ENCODE data around the gene FAM174C. TPM values are rescaled to one million over a fixed set of nuclear protein-coding genes. Genes with fewer than 3 reads are reported as not detected.

The FAM174C gene
- total RNA-seq, 1 experiment from 2014 or later: 77.1 TPM

DNA sequence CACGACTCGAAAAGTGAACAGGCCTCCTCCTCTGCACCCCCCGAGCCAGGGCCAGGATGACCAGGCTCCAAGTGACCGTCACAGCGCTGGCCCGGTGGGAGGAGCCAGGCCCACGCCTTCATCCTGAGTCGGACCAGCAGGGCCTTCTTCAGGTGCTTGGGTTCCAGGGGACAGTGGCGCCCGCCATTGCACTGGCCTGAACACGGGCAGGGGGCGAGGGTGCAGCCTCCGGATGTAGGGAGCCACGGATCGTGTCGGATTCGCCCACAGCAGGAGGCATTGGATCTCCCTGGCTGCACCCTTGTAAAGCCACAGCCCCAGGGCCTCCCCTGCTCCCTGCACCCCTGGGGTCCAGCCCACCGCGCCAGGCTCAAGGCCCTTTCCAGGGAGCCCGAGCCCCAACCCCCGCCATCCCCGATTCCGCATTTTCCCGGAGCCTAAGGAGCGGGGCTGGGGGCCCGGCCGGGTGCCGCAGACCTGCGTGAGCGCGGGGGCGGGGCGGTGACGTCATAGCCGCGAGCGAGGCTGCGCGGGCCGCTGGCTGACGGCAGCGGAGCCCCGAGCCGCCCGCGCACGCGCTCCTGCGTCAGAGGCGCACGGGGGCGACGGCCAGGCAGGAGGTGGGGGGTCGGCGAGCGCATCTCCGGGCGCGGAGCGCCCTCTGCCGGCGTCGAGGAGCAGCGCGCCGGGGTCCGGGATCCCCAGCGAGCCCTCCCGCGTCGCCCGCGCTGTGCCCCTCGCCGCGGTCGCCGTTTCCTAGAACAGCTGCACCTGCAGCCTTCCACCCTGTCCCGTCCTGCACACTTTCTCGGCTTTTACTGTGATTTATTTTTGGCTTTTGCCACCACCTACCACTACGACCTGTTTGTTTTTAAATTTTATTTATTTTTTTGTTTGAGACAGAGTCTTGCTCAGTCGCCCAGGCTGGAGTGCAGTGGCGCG is 35.3 kb upstream of the FAM174C start:
- no peak for TF ChIP-seq SIN3A (IDR thresholded peaks at IDR 0.05; ENCODE audit: low read depth)
- TF ChIP-seq ZNF274 (IDR thresholded peaks at IDR 0.05; ENCODE audit: low read depth, low read length): no peak
- TF ChIP-seq, protein P1, sequence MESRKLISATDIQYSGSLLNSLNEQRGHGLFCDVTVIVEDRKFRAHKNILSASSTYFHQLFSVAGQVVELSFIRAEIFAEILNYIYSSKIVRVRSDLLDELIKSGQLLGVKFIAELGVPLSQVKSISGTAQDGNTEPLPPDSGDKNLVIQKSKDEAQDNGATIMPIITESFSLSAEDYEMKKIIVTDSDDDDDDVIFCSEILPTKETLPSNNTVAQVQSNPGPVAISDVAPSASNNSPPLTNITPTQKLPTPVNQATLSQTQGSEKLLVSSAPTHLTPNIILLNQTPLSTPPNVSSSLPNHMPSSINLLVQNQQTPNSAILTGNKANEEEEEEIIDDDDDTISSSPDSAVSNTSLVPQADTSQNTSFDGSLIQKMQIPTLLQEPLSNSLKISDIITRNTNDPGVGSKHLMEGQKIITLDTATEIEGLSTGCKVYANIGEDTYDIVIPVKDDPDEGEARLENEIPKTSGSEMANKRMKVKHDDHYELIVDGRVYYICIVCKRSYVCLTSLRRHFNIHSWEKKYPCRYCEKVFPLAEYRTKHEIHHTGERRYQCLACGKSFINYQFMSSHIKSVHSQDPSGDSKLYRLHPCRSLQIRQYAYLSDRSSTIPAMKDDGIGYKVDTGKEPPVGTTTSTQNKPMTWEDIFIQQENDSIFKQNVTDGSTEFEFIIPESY (IDR thresholded peaks at IDR 0.05; ENCODE audit: extremely low read depth, insufficient replicate concordance, low read length): no peak
- TF ChIP-seq JUND (IDR thresholded peaks at IDR 0.05): no peak
- TF ChIP-seq, protein P2, sequence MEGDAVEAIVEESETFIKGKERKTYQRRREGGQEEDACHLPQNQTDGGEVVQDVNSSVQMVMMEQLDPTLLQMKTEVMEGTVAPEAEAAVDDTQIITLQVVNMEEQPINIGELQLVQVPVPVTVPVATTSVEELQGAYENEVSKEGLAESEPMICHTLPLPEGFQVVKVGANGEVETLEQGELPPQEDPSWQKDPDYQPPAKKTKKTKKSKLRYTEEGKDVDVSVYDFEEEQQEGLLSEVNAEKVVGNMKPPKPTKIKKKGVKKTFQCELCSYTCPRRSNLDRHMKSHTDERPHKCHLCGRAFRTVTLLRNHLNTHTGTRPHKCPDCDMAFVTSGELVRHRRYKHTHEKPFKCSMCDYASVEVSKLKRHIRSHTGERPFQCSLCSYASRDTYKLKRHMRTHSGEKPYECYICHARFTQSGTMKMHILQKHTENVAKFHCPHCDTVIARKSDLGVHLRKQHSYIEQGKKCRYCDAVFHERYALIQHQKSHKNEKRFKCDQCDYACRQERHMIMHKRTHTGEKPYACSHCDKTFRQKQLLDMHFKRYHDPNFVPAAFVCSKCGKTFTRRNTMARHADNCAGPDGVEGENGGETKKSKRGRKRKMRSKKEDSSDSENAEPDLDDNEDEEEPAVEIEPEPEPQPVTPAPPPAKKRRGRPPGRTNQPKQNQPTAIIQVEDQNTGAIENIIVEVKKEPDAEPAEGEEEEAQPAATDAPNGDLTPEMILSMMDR (IDR thresholded peaks at IDR 0.05 in 2 of 3, conservative IDR thresholded peaks at IDR 0.05 in 1 of 3; ENCODE audit: borderline replicate concordance in 1 of 3, insufficient read depth in 1 of 3, low read depth in 2 of 3, low read length in 2 of 3): peak in 2 of 3 experiments; percentile 68 to 74; a peak in 4 of 6 replicates
- peak; percentile 70 for TF ChIP-seq ZFX (IDR thresholded peaks at IDR 0.05)
- peak; percentile 62 for TF ChIP-seq POLR2AphosphoS5 (IDR thresholded peaks at IDR 0.05; ENCODE audit: low read depth, low read length)
- TF ChIP-seq POLR2A (IDR thresholded peaks at IDR 0.05; ENCODE audit: borderline replicate concordance, extremely low read depth, insufficient read depth, insufficient read length): peak; percentile 11
- Histone ChIP-seq H3K27ac (ENCODE audit: low read depth, low read length) (peak overlapping the region; percentile 100), H3K9me3 (ENCODE audit: control insufficient read depth in 1 of 2, insufficient read depth in 1 of 2, low read depth in 1 of 2, low read length in 2 of 2) (no peaks in the 10 kb centered on the region), H4K20me1 (ENCODE audit: insufficient read depth) (peaks cover 13% of the 10 kb centered on the region; the same call in 1 of the 2 replicates), H3K36me3 (ENCODE audit: control insufficient read depth in 1 of 2, insufficient read depth in 2 of 2, low read length in 2 of 2) (peaks cover under 1 to 20% of the 10 kb centered on the region in 2 experiments; a peak in 2 of 4 replicates), H3K27me3 (ENCODE audit: insufficient read depth, low read length) (no peaks in the 10 kb centered on the region), H3K9ac (ENCODE audit: low read length) (peak overlapping the region; percentile 99), H3K4me1 (ENCODE audit: control insufficient read depth in 1 of 2, insufficient read depth in 2 of 2, low read length in 2 of 2) (peaks cover 46 to 65% of the 10 kb centered on the region in 2 experiments), H3K9me2 (ENCODE audit: insufficient read depth) (no peaks in the 10 kb centered on the region), H3K4me3 (replicated peaks in 1 of 2; ENCODE audit: low read depth in 1 of 2, low read length in 2 of 2) (peak overlapping the region; percentile 87 to 89), H3K4me2 (ENCODE audit: low read length) (peak overlapping the region; percentile 98), H2AFZ (ENCODE audit: low read depth, low read length, poor library complexity, severe bottlenecking) (no peak overlapping the region), H3K79me2 (ENCODE audit: insufficient read depth, low read length) (peaks cover 56% of the 10 kb centered on the region)
- ChIA-PET POLR2A (interaction anchor here (1.4 to 1.9 kb wide), 2 partner anchors 29 to 127 kb away, joined by 3 to 20 read pairs; partner anchors contain the start of gene CIRBP), RAD21 (ENCODE audit: low non-redundant PET in 1 of 2, low total read pairs in 2 of 2, uncharacterized antibody in 2 of 2, unreplicated experiment in 2 of 2) (no interaction called here), CTCF (interaction anchor here (0.6 to 2.3 kb wide), 9 partner anchors 14 to 563 kb away, joined by 3 to 15 read pairs (median 4); partner anchors contain the start of gene CNN2)
- intact Hi-C loops (cut with micrococcal nuclease): loop anchor here (5.0 to 10.0 kb wide), 3 partner anchors 138 to 445 kb away; partner anchors contain the start of genes CNN2, GPX4, PTBP1 and RNU6-2
- ATAC-seq (peak; percentile 57), DNase-seq (ENCODE audit: low read depth, low spot score) (peak; percentile 82)
- TSS peak; percentile 55 for BruUV-seq (replicated peaks)
